GM12801 (cell line): Measurements from ENCODE around the gene STAT5B.

Experiments
- TF ChIP-seq, protein P1 (sequence below): IDR thresholded peaks from one replicate; pipeline ENCODE4 v1.5.1; 2011; ENCODE audit warnings: control low read depth; ENCODE audit not compliant: insufficient read length; ENCODE audit errors: extremely low read depth

The STAT5B gene

DNA sequence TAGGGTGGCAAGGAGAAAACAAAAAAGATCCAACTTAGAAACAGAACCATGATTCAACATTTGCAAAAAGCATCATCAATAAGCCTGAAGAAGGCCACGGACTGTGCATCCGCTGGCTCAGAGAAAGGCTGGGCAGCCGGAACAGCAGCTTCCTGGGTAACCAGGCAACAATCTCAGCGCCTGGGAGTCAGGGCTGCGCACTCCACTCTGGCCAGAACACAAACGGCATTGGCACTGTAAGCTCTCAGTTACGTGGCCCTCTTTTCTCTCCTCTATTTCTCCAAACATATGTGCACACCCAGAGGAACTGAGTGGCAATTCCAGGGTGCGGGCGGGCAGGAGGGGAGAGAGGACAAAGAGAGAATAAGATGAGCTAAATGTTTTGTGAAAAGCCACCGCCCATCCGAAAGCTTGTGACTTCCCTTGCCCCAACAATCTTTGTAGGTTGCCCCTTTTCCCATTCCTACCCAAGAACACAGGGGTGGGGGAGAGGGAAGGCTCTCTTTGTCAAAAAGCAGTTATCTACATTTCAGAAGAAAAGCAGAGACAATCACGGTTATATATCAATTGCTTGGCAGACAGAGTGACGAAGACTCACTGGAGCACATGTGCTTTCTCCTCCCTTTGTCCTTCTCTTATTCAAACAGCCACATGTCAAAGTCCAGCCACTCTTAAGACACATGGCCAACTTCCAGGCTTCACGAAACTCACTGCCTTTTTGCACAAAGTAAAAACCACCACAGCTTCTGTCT is 75.3 kb downstream of the STAT5B start:
- TF ChIP-seq, protein P1, sequence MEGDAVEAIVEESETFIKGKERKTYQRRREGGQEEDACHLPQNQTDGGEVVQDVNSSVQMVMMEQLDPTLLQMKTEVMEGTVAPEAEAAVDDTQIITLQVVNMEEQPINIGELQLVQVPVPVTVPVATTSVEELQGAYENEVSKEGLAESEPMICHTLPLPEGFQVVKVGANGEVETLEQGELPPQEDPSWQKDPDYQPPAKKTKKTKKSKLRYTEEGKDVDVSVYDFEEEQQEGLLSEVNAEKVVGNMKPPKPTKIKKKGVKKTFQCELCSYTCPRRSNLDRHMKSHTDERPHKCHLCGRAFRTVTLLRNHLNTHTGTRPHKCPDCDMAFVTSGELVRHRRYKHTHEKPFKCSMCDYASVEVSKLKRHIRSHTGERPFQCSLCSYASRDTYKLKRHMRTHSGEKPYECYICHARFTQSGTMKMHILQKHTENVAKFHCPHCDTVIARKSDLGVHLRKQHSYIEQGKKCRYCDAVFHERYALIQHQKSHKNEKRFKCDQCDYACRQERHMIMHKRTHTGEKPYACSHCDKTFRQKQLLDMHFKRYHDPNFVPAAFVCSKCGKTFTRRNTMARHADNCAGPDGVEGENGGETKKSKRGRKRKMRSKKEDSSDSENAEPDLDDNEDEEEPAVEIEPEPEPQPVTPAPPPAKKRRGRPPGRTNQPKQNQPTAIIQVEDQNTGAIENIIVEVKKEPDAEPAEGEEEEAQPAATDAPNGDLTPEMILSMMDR, result no peak

DNA sequence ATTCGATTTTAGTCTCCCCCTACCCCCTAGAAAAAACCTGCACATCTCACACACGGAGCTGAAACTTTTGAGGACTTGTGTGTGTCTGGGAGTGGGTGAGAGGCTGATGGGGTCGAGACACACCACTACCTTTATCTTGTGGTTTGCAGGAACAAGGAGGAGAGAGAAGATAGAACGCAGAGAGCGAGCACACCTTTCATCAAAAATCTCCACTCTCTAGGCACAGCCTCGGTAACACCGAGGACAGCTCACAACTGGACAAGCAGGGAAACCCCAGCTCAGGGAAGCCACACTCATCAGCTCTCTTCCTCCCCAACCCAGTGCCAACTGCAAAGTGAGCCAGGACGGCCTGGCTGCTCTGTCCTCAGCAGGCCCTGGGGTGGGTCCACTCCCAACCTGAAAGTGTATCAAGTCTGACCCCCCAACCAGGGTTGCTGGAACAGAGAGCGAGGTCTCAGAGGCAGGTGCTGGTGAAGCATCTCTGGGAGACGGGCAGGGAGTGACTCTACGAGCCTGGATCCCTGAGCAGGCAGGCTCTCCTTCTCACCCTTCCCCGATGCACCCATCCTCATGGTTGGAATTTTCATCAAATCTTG is 76.7 kb downstream of the STAT5B start:
- TF ChIP-seq, protein P1, result no peak

DNA sequence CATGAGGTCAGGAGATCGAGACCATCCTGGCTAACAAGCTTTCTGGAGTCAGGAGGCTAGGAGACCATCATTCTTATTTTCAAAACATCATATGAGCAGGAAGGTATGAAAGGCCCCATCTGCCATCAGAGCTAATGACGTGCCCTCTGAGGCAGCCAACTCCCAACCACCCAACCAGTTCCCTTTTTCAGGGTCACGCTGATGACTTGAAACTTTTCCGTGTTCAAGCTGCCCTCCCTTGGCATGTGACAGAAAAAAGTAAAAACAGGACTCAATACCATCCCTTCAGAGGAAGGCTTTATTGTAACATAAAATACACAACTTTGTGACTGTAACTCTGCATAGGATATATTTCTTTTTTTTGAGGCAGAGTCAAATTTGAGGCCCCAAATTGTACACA is 77.3 kb downstream of the STAT5B start:
- TF ChIP-seq, protein P1, result no peak

DNA sequence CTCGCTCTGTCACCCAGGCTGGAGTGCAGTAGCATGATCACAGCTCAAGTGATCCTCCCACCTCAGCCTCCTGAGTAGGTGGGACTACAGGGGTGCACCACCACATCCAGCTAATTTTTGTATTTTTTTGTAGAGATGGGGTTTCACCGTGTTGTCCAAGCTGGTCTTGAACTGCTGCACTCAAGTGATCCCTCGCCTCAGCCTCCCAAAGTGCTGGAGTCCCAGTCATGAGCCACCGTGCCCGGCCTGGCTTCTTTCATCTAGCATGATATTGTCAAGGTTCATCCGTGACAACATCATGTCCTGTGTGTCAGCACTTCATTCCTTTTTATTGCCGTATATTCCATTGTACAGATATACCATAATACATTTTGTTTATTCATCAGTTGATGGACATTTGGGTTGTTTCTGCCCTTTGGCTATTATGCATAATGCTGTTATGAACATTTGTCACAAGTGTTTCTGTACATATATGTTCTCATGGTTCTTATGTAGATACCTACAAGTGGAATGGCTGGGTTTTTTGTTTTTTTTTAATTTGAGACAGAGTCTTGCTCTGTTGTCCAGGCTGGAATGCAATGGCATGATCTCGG is 78.5 kb downstream of the STAT5B start:
- TF ChIP-seq, protein P1, result no peak

DNA sequence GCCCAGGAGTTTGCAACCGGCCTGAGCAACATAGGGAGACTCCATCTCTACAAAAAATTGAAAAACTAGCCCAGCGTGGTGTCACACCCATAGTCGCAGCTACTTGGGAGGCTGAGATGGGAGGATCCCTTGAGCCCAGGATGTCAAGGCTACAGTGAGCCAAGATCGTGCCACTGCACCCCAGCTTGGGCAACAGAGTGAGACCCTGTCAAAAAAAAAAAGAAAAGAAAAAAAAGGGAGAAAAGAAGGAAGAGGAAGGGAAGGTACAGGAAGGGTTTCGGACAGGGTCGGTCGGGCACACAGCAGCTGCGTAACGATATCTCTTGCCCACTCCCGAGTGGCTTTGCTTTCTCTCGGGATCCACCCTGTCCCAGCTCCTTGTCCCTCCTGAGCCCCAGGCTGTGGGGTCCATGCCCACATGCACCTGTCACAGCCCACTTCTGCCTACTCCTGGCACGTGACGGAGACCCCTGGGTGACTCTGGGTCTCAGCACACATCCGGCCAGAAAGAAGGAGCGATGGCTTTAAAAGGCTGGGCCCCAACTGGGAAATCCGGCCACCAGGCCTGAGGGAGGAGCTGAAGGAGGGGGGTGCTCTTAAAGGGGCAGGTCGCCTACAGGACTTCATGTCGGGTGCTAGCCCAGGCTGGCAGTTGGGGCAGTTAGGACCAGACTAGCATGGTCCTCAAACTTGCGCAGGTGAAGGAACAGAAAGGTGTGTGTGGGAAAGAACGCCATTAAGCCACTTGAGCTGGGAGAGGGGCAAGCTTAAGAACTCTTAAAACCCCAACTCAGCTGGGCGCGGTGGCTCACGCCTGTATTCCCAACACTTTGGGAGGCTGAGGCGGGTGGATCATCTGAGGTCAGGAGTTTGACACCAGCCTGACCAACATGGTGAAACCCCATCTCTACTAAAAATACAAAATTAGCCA is 82.0 kb downstream of the STAT5B start, which contains the start of gene GHDC:
Gene GHDC, minus strand, starts transcription at position 526 of the 931 bp plus-strand sequence. CDS start 913 bp downstream, outside the sequence.
- TF ChIP-seq, protein P1, result no peak

DNA sequence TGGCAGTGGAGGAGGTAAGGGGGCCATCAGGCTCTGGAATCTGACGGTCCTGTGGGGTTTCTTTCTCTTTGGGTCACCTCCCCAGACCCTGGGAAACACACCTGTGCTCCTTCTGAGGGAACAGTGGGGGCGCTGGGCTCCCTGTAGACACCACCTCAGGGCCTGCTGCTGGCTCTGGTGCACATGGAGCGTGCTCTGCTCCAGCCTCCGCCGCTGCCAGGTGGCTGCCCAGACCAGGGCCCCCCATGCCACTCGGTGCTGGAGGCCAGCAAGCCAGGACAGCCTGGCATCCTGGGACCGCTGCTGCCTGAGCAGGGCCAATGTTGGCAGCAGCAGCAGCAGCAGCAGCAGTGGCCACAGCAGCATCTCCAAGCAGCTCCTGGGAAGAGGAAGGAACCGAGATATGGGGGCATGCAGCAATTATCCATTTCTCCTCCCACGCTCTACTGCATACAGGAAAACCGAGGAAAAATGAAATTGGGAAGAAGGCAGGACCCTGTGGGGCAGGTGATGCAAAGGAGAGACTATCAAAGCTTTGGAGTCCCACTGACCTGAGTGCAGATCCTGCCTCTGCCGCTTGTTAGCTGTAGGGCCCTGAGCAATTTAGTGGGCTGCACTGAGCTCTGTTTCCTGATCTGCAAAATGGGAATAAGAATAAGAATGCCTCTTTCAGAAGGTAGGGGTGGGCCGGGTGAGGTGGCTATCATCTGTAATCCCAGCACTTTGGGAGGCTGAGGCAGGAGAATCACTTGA is 82.8 kb downstream of the STAT5B start:
- TF ChIP-seq, protein P1, result no peak
